Mucosa of gallbladder (tissue), 1 donor: ENCODE data around the gene ZNF613. TPM values are rescaled to one million over a fixed set of nuclear protein-coding genes. Genes with fewer than 3 reads are reported as not detected.
"Not testable (repeated sequence)": the region's sequence is repeated elsewhere in the genome, so short reads cannot be mapped to it uniquely, and the experiment has no call there.

Experiments
- DNase-seq: peaks from one replicate; pipeline ENCODE4 v3.0.0-alpha.2; 2020; ENCODE audit warnings: low spot score
- total RNA-seq: library from RNA; stranded (reverse); gene quantifications from one replicate; pipeline ENCODE4 v1.2.1, GENCODE V29; 2021
- donor health status: DM: no; HTN: no; CAD: no.

Gene ZNF613
- total RNA-seq: 7.9 TPM

DNA sequence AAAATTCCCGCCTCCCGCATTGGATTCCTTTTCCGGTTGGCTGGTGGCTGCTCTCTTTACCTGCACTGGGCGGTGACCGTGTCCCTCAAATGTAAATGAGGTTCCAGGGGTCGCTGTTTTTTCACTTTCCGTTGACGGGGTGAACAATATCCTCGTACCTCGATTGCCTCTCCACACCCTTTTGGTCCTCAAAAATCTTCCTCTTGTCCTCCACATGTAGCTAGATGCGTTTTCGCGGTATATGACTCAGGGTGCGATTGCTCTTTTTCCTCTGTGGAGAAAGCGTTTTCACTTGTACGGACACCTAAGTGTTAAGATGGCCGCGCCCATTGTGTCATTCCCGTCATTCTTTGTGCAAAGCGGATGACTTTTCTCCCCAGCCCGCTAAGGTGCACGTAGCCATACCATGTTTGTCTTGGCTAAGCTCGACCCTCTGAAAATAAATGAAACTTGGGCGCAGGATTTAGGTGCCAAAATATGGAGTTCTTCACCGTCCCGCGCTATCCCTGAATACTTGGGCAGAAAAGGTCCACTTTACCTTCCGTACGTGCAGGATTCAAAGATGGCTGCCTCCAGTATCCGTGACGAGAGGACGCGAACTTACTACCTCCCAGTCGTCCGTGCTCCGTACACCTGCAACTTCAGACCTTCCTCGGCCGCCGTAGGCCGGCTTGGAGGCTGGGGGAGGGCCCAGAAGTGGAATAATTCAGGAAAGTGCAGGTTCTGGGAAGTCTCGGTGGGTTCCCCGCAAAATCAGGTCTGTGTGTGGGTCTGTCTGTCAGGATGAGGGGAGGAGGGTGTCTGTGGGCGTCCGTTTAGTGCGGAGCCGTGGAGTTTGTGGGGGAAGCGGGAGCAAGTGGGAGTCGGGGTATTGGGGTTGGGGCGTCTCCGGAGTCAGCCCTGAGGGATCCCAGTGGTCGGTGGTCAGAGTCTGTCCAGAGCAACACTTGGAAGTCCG lies at the start of gene ZNF613:
TSS of gene ZNF613 (plus strand) at position 689 of the 958 bp plus-strand sequence. CDS start 8,749 bp downstream, outside the sequence.
- DNase-seq: peak; percentile 92

DNA sequence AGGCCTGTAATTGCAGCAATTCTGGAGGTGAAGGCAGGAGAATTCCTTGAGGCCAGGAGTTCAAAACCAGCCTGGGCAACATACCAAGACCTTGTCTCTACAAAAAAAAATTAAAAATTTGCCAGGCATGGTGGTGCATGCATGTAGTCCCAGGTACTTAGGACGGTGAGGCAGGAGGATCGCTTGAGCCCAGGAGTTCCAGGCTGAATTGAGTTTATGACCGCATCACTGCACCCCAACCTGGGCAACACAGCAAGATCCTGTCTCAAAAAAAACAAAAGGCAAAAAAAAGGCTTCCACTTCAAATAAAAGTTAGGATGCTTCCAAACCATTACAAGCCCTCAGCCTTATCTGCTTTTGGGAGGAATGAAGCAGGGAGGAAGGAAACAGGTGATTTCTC lies 44.8 kb upstream of the ZNF613 start:
- no peak for DNase-seq

GRCh38 chr19:51884713-51885112 lies 42.6 kb upstream of the ZNF613 start:
- no peak for DNase-seq

- peak; percentile 96 for DNase-seq
Measured at GRCh38 chr19:51887522-51888498, 39.5 kb upstream of the ZNF613 start, which contains the start of gene ZNF577. Gene ZNF577, minus strand, starts transcription at chr19:51887951. Its CDS starts 7,569 bp downstream, at chr19:51880382.

GRCh38 chr19:51889934-51890333 lies 37.3 kb upstream of the ZNF613 start:
- DNase-seq: no peak

- no peak for DNase-seq
Measured at GRCh38 chr19:51891193-51891747, 36.0 kb upstream of the ZNF613 start.

DNA sequence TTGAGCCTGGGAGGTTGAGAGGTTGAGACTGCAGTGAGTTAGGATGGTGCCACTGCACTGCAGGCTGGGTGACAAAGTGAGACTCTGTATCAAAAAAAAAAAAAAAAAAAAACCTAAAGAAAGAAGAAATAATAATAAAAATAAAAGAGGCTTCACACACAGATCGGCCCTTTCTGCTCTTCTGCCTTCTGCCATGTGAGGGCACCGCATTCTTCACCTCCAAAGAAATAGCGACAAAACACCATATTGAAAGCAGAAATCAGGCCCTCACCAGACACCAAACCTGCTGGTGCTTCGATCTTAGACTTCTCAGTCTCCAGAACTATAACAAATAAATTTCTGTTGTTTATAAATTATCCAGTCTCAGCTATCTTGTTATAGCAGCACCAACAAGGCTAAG lies 25.4 kb upstream of the ZNF613 start:
- DNase-seq: no peak

DNA sequence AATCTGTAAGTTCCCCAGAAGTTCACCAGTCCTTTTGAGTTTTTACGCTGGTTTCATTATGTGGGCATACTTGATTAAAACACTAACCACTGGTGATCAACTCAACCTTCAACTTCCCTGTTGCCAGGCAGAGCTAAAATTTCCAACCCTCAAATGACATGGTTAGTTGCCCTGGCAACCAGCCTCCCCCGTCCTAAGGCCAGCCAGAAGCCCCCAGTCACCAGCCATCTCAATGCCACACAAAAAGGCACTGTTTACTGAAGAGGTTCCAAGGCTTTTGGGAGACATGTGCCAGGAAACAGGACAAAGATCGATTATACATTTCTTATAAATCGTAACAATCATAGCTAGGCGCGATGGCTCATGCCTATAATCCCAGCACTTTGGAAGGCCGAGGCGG lies 24.1 kb upstream of the ZNF613 start:
- no peak for DNase-seq

GRCh38 chr19:51904331-51905165 lies 22.7 kb upstream of the ZNF613 start, which contains the start of gene ZNF649:
Gene ZNF649, minus strand, starts transcription at chr19:51905017. Its CDS starts 4,910 bp downstream, at chr19:51900107.
- peak; percentile 86 for DNase-seq

GRCh38 chr19:51905206-51905605 lies 22.1 kb upstream of the ZNF613 start:
- DNase-seq: no peak

DNA sequence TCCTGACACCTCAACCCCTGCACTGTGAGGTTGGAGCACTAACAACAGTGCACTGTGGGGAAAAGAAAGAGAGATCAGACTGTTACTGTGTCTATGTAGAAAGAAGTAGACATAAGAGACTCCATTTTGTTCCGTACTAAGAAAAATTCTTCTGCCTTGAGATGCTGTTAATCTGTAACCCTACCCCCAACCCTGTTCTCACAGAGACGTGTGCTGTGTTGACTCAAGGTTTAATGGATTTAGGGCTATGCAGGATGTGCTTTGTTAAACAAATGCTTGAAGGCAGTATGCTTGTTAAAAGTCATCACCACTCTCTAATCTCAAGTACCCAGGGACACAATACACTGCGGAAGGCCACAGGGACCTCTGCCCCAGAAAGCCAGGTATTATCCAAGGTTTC lies 21.6 kb upstream of the ZNF613 start:
- not testable (repeated sequence) for DNase-seq

- not testable (repeated sequence) for DNase-seq
Measured at GRCh38 chr19:51906108-51906507, 21.2 kb upstream of the ZNF613 start.

DNA sequence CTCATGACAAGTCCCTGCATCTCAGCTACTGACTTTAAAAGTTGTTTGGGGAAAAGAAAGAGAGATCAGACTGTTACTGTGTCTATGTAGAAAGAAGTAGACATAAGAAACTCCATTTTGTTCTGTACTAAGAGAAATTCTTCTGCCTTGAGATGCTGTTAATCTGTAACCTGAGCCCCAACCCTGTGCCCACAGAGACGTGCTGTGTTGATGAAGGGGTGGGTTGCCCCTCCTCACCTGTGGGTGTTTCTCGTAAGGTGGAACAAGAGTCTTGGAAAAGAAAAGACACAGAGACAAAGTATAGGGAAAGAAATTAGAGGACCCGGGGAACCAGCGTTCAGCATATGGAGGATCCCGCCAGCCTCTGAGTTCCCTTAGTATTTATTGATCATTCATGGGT lies 19.3 kb upstream of the ZNF613 start:
- DNase-seq: not testable (repeated sequence)

DNA sequence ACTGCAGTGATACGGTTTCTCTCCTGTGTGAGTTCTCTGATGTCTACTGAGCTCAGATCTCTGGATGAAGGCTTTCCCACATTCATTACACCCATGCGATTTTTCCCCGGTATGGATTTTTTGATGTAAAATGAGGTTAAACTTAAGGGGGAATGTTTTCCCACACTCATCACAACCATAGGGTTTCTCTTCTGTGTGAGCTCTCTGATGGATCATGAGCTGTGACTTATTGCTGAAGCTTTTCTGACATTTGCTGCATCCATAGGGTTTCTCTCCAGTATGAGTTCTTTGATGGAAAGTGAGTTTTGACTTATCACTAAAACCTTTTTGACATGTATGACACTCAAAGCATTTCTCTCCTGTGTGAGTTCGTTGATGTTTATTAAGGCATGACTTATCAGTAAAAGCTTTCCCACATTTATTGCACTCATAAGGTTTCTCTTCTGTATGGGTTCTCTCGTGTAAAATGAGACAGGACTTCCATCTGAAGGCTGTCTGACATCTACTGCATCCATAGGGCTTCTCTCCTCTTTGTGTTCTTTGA lies 11.9 kb upstream of the ZNF613 start:
- DNase-seq: no peak

DNA sequence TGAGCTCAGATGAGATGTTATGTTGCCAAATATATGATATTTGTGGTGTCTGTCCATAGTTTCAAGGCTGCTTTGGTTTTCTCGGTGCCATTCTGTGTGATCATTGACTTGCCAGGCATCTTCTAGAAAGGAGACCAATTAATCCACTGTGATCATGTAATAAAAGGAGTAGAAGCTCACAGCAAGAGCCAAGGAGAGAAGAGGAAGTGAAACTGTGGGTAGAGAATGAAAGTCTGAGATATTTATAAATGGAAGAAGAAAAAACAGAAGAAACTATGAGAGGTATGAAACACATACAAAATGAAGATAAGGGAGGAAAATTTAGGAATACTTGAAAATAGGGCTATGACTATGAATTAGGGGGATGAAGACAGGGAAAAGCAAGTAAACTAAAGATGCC lies 11.1 kb upstream of the ZNF613 start:
- DNase-seq: no peak

DNA sequence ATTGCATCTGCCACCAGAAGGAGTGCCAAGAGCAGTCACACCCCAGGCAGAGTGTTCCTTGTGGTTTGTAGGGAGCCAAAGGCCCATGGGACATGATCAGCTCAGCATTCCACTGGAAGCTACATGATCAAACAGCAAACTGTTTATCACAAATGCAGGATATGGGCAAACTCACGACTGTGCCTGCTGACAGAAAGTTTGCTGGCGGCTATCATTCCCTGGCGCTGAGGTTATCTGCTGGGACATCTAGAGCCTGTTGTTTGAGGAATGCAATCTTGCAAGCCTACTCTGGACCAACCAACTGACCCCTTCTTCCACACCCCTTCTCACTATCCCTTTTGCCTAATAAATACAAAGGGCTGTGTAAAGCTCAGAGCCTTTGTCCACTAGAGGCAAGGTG lies 7.7 kb upstream of the ZNF613 start:
- no peak for DNase-seq

DNA sequence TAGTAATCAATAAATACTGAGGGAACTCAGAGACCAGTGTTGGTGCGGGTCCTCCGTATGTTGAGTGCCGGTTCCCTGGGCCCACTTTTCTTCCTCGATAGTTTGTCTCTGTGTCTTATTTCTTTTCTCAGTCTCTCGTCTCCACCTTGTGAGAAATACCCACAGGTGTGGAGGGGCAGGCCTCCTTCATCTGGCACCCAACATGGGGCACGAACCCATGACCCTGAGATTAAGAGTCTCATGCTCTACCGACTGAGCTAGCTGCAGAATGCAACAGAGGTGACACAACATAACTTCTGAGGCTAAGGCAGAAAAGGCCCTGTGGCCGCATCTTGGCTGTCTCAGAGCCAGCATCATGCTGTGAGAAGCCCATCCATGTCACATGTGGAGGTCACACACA lies 5.3 kb upstream of the ZNF613 start:
- DNase-seq: no peak

DNA sequence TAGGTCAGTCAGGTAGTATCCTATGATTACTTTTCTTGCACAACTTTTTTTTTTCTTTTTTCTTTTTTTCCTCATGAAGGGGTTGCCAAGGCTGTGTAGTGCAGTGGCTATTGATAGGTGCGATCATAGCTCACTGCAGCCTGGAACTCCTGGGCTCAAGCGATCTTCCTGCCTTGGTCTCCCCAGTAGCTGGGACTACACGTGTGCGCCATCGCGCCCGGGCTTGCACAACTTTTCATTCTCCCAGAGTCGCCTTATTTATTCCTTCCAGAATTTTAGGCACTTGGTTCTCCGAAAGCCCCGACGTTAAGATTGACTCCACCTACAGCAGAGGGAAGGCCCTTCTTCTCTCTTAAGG lies 867 bp upstream of the ZNF613 start:
- no peak for DNase-seq

DNA sequence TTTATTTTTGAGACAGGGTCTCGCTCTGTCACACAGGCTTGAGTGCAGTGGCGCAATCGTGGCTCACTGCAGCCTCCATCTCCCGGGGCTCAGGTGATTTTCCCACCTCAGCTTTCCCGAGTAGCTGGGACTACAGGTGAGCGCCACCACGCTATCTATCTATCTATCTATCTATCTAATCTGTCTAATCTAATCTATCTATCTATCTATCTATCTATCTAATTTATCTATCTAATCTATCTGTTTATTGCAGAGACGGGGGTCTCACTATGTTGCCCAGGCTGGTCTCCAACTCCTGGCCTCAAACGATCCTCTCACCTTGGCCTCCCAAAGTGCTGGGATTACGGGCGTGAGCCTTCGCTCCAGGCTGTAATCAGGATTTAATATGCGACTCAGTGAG lies 587 bp downstream of the ZNF613 start:
- DNase-seq: no peak

DNA sequence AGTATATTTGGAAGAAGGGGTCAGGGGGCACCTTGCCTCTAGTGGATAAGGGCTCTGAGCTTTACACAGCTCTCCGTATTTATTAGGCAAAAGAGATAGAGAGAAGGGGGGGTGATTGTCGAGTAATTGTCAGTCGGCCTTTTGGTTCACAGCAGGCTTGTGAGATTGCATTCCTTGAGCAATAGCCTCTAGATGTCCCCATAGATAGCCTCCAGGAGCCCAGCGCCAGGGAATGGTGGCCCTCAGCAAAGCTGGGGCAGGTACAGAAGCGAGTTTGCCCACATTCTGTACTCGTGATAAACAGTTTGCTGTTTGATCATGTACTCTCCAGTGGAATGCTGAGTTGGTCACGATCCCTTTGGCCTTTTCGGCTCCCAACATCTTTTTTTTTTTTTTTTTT lies 4.6 kb downstream of the ZNF613 start:
- no peak for DNase-seq

DNA sequence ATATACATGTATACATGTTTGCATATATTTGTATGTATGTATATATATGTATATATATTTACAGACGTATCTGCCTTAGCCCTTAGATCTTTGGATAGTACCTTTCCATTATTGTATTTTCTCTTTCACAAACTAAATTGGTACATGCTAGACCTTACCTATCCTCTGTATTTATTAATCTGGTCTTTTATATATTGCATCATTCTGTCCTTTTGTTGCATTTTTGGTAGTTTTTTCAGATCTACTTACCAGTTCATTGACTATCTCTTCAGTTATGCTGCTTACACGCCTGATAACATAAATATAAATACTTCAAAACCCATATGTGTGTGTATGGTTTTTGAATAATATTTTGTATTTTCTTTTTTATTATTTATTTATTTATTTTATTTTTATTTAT lies 11.7 kb downstream of the ZNF613 start:
- DNase-seq: no peak
